HepG2 (cell line): Measurements from ENCODE around the gene ZNF446. TPM values are rescaled to one million over a fixed set of nuclear protein-coding genes. Genes with fewer than 3 reads are reported as not detected.

Experiments
- ERF ChIP-seq: IDR thresholded peaks from 2 replicates; pipeline ENCODE4 v1.6.1; 2018; ENCODE audit warnings: missing biosample characterization, missing genetic modification reagents
- FOXP4 ChIP-seq: sonication (generic); formaldehyde crosslinking; IDR thresholded peaks from 2 replicates; pipeline ENCODE4 v1.4.0; 2020; ENCODE audit warnings: missing genetic modification reagents
- JARID2 ChIP-seq: sonication (generic); formaldehyde crosslinking; IDR thresholded peaks from 2 replicates; pipeline ENCODE4 v1.8.1; 2023; ENCODE audit warnings: missing genetic modification reagents, inconsistent platforms; ENCODE audit not compliant: insufficient replicate concordance
- KAT7 ChIP-seq: IDR thresholded peaks from 2 replicates; pipeline ENCODE4 v1.6.1; 2018; ENCODE audit warnings: borderline replicate concordance, missing compliant biosample characterization
- NFE2 ChIP-seq: sonication (generic); formaldehyde crosslinking; IDR thresholded peaks from 2 replicates; pipeline ENCODE4 v1.4.0; 2020; ENCODE audit warnings: missing genetic modification reagents
- NR2C2 ChIP-seq: sonication (generic); formaldehyde crosslinking; IDR thresholded peaks from 2 replicates; pipeline ENCODE4 v1.4.0; 2020; ENCODE audit warnings: missing genetic modification reagents, mild to moderate bottlenecking, moderate library complexity, borderline replicate concordance
- POLR2G ChIP-seq: fragments of 200-400 bp; formaldehyde crosslinking; IDR thresholded peaks from 2 replicates; pipeline ENCODE4 v1.6.1; 2018; ENCODE audit warnings: mild to moderate bottlenecking, low read depth, low read length, moderate library complexity
- SP140L ChIP-seq: sonication (generic); formaldehyde crosslinking; IDR thresholded peaks from 2 replicates; pipeline ENCODE4 v1.4.0; 2020; ENCODE audit warnings: missing genetic modification reagents, borderline replicate concordance
- SUZ12 ChIP-seq: fragments of 150-350 bp; IDR thresholded peaks from 2 replicates; pipeline ENCODE4 v1.6.1; 2014; ENCODE audit warnings: low read depth, low read length
- TBP ChIP-seq: sonication (generic); formaldehyde crosslinking; IDR thresholded peaks from 2 replicates; pipeline ENCODE4 v1.5.0; 2020; ENCODE audit warnings: missing genetic modification reagents
- ZFP36 ChIP-seq: fragments of 150-350 bp; IDR thresholded peaks from 2 replicates; pipeline ENCODE4 v1.6.1; 2018; ENCODE audit warnings: borderline replicate concordance, low read length, low read depth; ENCODE audit not compliant: partially characterized antibody
- ZIK1 ChIP-seq: sonication (generic); formaldehyde crosslinking; IDR thresholded peaks from 2 replicates; pipeline ENCODE4 v1.5.0; 2020; ENCODE audit warnings: mild to moderate bottlenecking, low read depth, missing genetic modification reagents, borderline replicate concordance
- ZKSCAN5 ChIP-seq: sonication (generic); formaldehyde crosslinking; IDR thresholded peaks from 2 replicates; pipeline ENCODE4 v1.5.1; 2020; ENCODE audit warnings: mild to moderate bottlenecking, missing genetic modification reagents
- ZSCAN31 ChIP-seq: sonication (generic); formaldehyde crosslinking; IDR thresholded peaks from 2 replicates; pipeline ENCODE4 v1.5.0; 2020; ENCODE audit warnings: low read depth, mild to moderate bottlenecking, missing genetic modification reagents
- polyA plus RNA-seq, 8 experiments: library from polyadenylated mRNA; depleted of rRNA in 3 of 8; stranded (reverse) in 7 of 8; unstranded in 1 of 8; fragments of >200 nt; fragmentation: Illumina TruSeq in 4 of 8; extraction: Trizol in 4 of 8; gene quantifications; 2 replicates each; pipeline versions ENCODE4 v1.2.1 to v1.2.3, GENCODE V29; 2011 to 2016; ENCODE audit warnings: low read depth in 4 of 8, missing spikeins in 1 of 8, mixed read lengths in 1 of 8; ENCODE audit not compliant: insufficient read depth in 1 of 8
- total RNA-seq, 5 experiments: library from RNA; depleted of rRNA; stranded (reverse); fragments of >200 nt; fragmentation: Illumina TruSeq; extraction: Trizol; gene quantifications; 2 replicates each; pipeline ENCODE4 v1.2.3, GENCODE V29; 2016; ENCODE audit warnings: low read depth in 1 of 5
- TF ChIP-seq, protein P1 (sequence below): sonication (generic); formaldehyde crosslinking; conservative IDR thresholded peaks from 2 replicates; pipeline ENCODE4 v1.8.0; 2022; ENCODE audit warnings: mild to moderate bottlenecking, moderate library complexity, missing genetic modification reagents
- TF ChIP-seq, protein P2 (sequence below): sonication (generic); formaldehyde crosslinking; IDR thresholded peaks from 2 replicates; pipeline ENCODE4 v1.4.0; 2020; ENCODE audit warnings: missing genetic modification reagents
- TF ChIP-seq, protein P3 (sequence below): sonication (generic); formaldehyde crosslinking; IDR thresholded peaks from 2 replicates; pipeline ENCODE4 v1.4.0; 2020; ENCODE audit warnings: mild to moderate bottlenecking, missing genetic modification reagents

The ZNF446 gene
- total and polyA plus RNA-seq, 2 of the 13 experiments (the other 11 are each of a cell fraction or from before 2014, with no cell fraction given): 3.0 to 3.6 TPM

- TF ChIP-seq, protein P1, sequence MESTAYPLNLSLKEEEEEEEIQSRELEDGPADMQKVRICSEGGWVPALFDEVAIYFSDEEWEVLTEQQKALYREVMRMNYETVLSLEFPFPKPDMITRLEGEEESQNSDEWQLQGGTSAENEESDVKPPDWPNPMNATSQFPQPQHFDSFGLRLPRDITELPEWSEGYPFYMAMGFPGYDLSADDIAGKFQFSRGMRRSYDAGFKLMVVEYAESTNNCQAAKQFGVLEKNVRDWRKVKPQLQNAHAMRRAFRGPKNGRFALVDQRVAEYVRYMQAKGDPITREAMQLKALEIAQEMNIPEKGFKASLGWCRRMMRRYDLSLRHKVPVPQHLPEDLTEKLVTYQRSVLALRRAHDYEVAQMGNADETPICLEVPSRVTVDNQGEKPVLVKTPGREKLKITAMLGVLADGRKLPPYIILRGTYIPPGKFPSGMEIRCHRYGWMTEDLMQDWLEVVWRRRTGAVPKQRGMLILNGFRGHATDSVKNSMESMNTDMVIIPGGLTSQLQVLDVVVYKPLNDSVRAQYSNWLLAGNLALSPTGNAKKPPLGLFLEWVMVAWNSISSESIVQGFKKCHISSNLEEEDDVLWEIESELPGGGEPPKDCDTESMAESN: 0 out of 2 replicates have a peak, but pooled peaks have one; percentile 51
- no peak for TF ChIP-seq ZKSCAN5 (CRISPR knock-in tag)
- no peak for TF ChIP-seq ZFP36
- peak; percentile 52; the same call in 1 of the 2 replicates for TF ChIP-seq ERF (CRISPR knock-in tag)
- TF ChIP-seq SP140L (CRISPR knock-in tag): no peak
- no peak for TF ChIP-seq NFE2
- no peak for TF ChIP-seq KAT7 (CRISPR knock-in tag)
- TF ChIP-seq FOXP4: peak; percentile 84
- TF ChIP-seq, protein P2, sequence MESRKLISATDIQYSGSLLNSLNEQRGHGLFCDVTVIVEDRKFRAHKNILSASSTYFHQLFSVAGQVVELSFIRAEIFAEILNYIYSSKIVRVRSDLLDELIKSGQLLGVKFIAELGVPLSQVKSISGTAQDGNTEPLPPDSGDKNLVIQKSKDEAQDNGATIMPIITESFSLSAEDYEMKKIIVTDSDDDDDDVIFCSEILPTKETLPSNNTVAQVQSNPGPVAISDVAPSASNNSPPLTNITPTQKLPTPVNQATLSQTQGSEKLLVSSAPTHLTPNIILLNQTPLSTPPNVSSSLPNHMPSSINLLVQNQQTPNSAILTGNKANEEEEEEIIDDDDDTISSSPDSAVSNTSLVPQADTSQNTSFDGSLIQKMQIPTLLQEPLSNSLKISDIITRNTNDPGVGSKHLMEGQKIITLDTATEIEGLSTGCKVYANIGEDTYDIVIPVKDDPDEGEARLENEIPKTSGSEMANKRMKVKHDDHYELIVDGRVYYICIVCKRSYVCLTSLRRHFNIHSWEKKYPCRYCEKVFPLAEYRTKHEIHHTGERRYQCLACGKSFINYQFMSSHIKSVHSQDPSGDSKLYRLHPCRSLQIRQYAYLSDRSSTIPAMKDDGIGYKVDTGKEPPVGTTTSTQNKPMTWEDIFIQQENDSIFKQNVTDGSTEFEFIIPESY (CRISPR knock-in tag): no peak; the same call in 1 of the 2 replicates
- no peak for TF ChIP-seq ZIK1
- no peak for TF ChIP-seq TBP (CRISPR knock-in tag)
- TF ChIP-seq, protein P3, sequence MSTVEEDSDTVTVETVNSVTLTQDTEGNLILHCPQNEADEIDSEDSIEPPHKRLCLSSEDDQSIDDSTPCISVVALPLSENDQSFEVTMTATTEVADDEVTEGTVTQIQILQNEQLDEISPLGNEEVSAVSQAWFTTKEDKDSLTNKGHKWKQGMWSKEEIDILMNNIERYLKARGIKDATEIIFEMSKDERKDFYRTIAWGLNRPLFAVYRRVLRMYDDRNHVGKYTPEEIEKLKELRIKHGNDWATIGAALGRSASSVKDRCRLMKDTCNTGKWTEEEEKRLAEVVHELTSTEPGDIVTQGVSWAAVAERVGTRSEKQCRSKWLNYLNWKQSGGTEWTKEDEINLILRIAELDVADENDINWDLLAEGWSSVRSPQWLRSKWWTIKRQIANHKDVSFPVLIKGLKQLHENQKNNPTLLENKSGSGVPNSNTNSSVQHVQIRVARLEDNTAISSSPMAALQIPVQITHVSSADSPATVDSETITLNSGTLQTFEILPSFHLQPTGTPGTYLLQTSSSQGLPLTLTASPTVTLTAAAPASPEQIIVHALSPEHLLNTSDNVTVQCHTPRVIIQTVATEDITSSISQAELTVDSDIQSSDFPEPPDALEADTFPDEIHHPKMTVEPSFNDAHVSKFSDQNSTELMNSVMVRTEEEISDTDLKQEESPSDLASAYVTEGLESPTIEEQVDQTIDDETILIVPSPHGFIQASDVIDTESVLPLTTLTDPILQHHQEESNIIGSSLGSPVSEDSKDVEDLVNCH (CRISPR knock-in tag): no peak
- peak; percentile 86 for TF ChIP-seq NR2C2 (CRISPR knock-in tag)
- TF ChIP-seq POLR2G: peak; percentile 87
- TF ChIP-seq JARID2 (CRISPR knock-in tag): no peak
- no peak; the same call in 1 of the 2 replicates for TF ChIP-seq ZSCAN31 (CRISPR knock-in tag)
- no peak for TF ChIP-seq SUZ12
These were observed 35.4 kb downstream of the ZNF446 start, which contains the start of gene SLC27A5 (continued) for GRCh38 chr19:58511353-58512208.
